Left colon (tissue), 2 donors: ENCODE measurements around the gene PRPF31. TPM values are rescaled to one million over a fixed set of nuclear protein-coding genes. Genes with fewer than 3 reads are reported as not detected.

Experiments
- ATAC-seq: fragments of 200-7000 bp; cut with Tn5 transposase; one replicate; pipeline ENCODE4 v1.9.1; 2020; ENCODE audit warnings: mild to moderate bottlenecking, moderate library complexity
- DNase-seq, 2 donors: peaks; one replicate each; pipeline ENCODE4 v3.0.0-alpha.2; 2020
- intact Hi-C, 2 donors: fragments of 100-400 bp; cut with DNase I in 1 of 2; cut with micrococcal nuclease in 1 of 2; formaldehyde crosslinking; loops; one replicate each; pipeline versions ENCODE4 v1.11.2 to v1.14.0; 2022; cut with DNase I, micrococcal nuclease
- total RNA-seq, 2 donors: library from RNA; stranded (reverse); fragmentation: NEBNext Ultra II Directional; extraction: Animal tissue kit (Norgen Biotek cat#: 25700); gene quantifications; one replicate each; pipeline ENCODE4 v1.2.1, GENCODE V29; 2021
- donor health status: DM: no; HTN: no; CAD: no.
- donor health status: DM: yes; HTN: yes; CAD: no.

Gene PRPF31
- total RNA-seq, 2 donors from 2014 or later, result 37.4 to 38.6 TPM

GRCh38 chr19:54173951-54174834, 58.6 kb downstream of the PRPF31 start:
- intact Hi-C loops, result no loop called here
- no peak for ATAC-seq
- DNase-seq, result peak in 1 of 2 donors; percentile 31

- peak; percentile 37 for ATAC-seq
- peak in 1 of 2 donors; percentile 30 for DNase-seq
- intact Hi-C loops, result no loop called here
Measured at GRCh38 chr19:54178581-54179261, 63.2 kb downstream of the PRPF31 start.

- DNase-seq (no peak), ATAC-seq (no peak)
- intact Hi-C loops, result no loop called here
Measured at GRCh38 chr19:54179262-54179852, 63.8 kb downstream of the PRPF31 start.

- peak; percentile 78 to 85 for DNase-seq
- ATAC-seq, result peak; percentile 92
- intact Hi-C loops, result no loop called here
Measured at GRCh38 chr19:54179921-54180461, 64.4 kb downstream of the PRPF31 start.

GRCh38 chr19:54180691-54181091, 65.1 kb downstream of the PRPF31 start:
- ATAC-seq (no peak), DNase-seq (no peak)
- intact Hi-C loops, result no loop called here

Other genes with a start within 250 kb of the PRPF31 start
- gene MYADM, start 247.9 kb upstream of the PRPF31 start, total RNA-seq, result 10 to 100 TPM; 55.6 to 78.4 TPM
- gene PRKCG, start 233.6 kb upstream of the PRPF31 start, total RNA-seq, result under 1 TPM in 1 of 2 donors, not detected in 1; 0.22 TPM
- gene CACNG7, start 206.5 kb upstream of the PRPF31 start, total RNA-seq, result not detected
- gene CACNG8, start 152.8 kb upstream of the PRPF31 start, total RNA-seq, result under 1 TPM in 1 of 2 donors, not detected in 1; 0.03 TPM
- not detected for gene CACNG6, start 124.1 kb upstream of the PRPF31 start, total RNA-seq
- gene VSTM1, start 51.9 kb upstream of the PRPF31 start, total RNA-seq, result not detected
- gene TARM1, start 34.4 kb upstream of the PRPF31 start, total RNA-seq, result not detected
- under 1 TPM; 0.67 to 0.98 TPM for gene OSCAR, start 15.0 kb upstream of the PRPF31 start, total RNA-seq
- 100 to 1,000 TPM; 146 to 147 TPM for gene NDUFA3, start 12.9 kb upstream of the PRPF31 start, total RNA-seq
- 10 to 100 TPM; 12.4 to 12.7 TPM for gene TFPT, start 97 bp upstream of the PRPF31 start, total RNA-seq
- 10 to 100 TPM; 32.9 to 42.2 TPM for gene CNOT3, start 22.0 kb downstream of the PRPF31 start, total RNA-seq
- gene LENG1, start 44.0 kb downstream of the PRPF31 start, total RNA-seq, result 1 to 10 TPM; 5.3 to 7.3 TPM
- gene TMC4, start 57.4 kb downstream of the PRPF31 start, total RNA-seq, result 100 to 1,000 TPM; 209 to 217 TPM
- gene MBOAT7, start 73.8 kb downstream of the PRPF31 start, total RNA-seq, result 100 to 1,000 TPM; 144 to 152 TPM
- 10 to 100 TPM; 38.9 to 41.6 TPM for gene TSEN34, start 75.6 kb downstream of the PRPF31 start, total RNA-seq
- 1,000 to 10,000 TPM in 1 of 2 donors, 100 to 1,000 TPM in 1; 962 to 1,034 TPM for gene RPS9, start 85.1 kb downstream of the PRPF31 start, total RNA-seq
- gene LILRB3, start 107.3 kb downstream of the PRPF31 start, total RNA-seq, result 1 to 10 TPM; 2.0 to 3.5 TPM
- gene LILRA6, start 127.0 kb downstream of the PRPF31 start, total RNA-seq, result 1 to 10 TPM in 1 of 2 donors, under 1 TPM in 1; 0.55 to 1.1 TPM
- gene LILRB5, start 141.5 kb downstream of the PRPF31 start, total RNA-seq, result 10 to 100 TPM in 1 of 2 donors, 1 to 10 TPM in 1; 4.8 to 10.9 TPM
- 1 to 10 TPM in 1 of 2 donors, under 1 TPM in 1; 0.98 to 3.2 TPM for gene LILRB2, start 165.4 kb downstream of the PRPF31 start, total RNA-seq
- gene LILRA5, start 197.4 kb downstream of the PRPF31 start, total RNA-seq, result 1 to 10 TPM in 1 of 2 donors, under 1 TPM in 1; 0.82 to 2.2 TPM
- gene LILRA4, start 223.4 kb downstream of the PRPF31 start, total RNA-seq, result not detected
- gene LAIR1, start 249.2 kb downstream of the PRPF31 start, total RNA-seq, result 10 to 100 TPM in 1 of 2 donors, 1 to 10 TPM in 1; 3.8 to 13.2 TPM